NCI-H69 (cell line): ENCODE measurements around the gene MIDN.
A peak's percentile ranks its signal among the peaks of the same experiment; 100 is the strongest.

ENCODE experiments used
- DNase-seq: peaks from one replicate; lab custom pipeline; 2025; lab: John Stamatoyannopoulos, UW

MIDN gene

GRCh38 chr19:1246265-1247087, 1.9 kb upstream of the MIDN start:
- DNase-seq: peak; percentile 57

GRCh38 chr19:1247748-1248138, 640 bp upstream of the MIDN start:
- DNase-seq: no peak

GRCh38 chr19:1248786-1249297, 459 bp downstream of the MIDN start:
- DNase-seq: peak; percentile 94

DNA sequence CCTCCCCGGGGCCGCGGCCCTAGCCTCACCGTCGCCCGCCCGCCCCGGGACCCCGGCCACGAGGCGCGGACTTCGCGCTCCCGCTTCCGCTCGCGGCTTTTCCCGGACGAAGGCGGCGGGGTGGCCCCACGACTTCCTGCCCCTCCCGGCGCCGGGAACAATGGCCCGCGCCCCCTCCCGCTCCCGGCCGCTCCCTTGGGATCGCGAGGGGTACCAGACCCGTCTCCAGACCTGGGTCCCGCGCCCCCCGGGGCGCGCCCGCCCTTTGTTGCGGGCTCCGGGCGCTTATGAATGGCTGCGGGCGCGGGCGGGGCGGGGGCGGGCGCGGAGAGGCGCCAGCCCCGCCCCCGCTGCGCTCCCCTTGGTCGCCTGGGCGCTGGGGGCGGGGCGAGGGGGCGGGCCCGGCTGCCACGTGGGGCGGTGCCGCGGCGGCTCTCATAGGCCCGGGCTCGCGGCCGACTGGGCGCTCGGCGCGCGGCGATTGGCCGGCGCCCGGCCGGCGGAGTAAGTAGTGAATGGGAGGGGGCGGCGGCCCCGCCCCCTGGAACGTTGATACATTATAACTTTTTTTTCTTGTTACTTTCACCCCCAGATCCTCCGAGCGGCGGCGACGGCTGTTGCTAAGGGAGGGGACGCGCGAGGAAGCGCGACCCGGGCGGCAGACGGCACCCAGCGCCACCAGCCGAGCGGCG, 1.1 kb downstream of the MIDN start:
- DNase-seq: peak; percentile 99

GRCh38 chr19:1249990-1250436, 1.6 kb downstream of the MIDN start:
- DNase-seq: no peak

DNA sequence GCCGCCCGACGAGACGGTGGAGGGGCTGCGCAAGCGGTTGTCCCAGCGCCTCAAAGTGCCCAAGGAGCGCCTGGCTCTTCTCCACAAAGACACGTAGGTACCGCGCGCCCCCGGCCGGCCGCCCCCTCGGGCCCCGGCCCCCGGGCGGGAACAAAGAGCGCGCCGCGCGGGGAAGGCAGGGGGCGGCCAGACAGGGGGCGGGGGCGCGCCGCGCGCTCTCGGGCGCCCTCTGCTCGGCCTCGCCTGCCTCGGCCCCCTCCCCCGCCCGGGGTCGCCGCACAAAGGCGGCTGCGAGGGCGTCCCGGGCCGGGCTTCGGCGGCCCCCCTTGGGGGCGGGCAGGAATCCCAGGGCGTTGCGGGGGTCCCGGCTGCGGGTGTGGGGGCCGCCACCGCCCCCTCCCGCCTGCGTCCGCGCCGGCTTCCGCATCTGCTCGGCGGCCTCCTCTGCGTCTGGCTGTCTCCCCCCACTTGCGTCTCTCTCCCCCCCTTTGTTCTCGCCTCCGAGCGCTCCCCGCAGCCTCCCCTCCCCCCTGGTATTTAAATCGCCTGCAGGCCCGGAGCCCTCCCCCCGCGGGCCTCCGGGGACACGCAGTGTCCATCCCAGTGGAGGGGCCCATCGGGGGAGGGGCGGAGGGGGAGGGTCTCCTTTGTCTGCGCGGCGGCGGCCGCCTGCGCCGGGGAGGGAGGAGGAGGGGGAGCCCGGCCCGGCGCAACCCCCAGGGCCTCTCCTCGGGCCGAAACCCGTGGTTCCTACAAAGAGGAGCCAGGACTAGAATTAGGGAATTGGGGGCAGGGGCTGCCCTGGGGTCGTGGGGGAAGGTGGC, 2.3 kb downstream of the MIDN start:
- DNase-seq: peak; percentile 92

GRCh38 chr19:1251330-1252220, 3.2 kb downstream of the MIDN start:
- DNase-seq: peak; percentile 78

DNA sequence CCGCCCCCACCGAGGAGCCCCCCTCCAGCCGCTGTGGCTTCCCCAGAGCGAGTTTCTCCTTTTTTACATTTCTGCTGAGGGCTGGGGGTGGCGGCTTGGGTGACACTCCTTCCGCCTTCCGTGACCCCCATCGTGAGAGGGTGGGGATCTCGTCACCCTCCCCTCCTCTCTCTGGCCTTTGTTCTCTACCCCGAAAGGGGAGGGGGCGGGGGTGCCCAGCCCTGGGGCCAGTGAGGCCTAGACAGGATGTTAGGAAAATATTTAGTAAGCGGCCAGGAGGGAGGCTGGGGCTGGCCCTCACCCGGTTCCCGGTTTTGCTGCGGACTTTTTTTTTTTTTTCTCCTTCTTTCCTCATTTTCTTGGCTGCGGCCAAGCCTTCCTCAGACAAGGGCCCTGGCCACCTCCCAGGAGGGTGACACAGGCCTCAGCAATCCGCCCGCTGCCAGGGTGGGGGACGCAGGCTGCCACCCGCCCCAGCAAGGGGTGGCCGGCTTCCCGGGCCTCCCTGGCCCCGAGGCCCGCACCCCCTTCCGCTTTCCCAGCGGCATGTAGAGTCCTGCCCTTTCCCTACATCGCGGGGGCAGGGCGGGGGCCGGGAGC, 3.9 kb downstream of the MIDN start:
- peak; percentile 49 for DNase-seq

DNA sequence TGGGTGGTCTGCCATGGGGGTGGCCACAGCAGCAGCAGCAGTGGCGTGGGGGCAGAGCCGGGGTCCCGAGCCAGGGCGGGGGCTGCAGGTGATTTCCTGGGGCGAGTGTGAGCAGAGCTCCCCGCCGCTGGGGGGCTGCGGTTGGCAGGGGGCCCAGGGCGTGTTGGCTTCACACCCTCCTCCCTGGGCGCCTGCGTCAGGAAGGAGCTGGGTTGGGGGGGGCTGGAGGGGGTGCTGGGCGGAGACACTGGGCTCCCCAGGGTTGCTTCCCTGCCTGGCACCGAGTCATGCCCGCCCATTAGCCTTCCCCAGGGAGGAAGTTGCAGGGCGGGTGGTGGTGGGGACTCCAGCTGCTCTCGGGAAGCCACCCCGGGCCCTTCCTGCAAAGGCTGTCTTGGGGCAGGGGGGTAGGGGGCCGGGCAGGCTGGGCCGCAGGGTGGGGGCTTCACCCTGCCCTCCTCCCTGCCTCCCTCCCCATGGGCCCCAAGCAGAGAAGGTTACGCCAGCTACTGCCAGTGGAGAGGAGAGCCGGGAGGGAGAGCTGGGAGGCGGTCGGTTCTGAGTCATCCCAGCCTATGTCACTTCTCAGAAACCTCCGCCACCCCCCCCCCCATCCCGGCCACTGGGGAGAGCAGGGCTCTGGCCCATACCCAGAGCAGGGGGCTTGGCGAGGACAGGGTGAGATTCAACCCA, 4.6 kb downstream of the MIDN start:
- DNase-seq: peak; percentile 66

DNA sequence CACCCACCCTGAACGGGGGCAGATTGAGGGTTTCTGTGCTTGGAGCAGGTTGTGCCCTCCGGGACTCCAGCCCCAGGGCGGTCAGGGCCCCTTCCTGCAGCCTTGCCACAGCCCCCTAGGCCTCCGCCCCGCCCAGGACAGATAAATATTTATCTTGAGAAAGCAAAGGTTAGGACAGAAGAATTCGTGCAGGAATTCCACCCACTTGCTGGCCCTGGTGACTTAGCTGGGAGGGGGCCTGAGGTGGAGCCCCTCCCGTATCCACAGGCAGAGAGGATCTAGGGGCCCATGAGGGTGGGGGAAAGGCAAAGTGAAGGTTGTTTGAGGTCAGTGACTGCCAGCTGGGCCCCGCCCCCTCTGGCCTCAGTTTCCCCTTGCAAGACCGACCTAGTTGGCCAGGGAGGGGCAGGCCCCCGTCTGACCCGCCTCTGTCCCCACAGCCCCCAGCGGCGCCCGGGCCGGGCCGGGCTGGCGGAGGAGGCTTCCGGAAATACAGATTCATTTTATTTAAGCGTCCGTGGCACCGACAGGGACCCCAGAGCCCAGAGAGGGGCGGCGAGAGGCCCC, 5.2 kb downstream of the MIDN start:
- DNase-seq: no peak

DNA sequence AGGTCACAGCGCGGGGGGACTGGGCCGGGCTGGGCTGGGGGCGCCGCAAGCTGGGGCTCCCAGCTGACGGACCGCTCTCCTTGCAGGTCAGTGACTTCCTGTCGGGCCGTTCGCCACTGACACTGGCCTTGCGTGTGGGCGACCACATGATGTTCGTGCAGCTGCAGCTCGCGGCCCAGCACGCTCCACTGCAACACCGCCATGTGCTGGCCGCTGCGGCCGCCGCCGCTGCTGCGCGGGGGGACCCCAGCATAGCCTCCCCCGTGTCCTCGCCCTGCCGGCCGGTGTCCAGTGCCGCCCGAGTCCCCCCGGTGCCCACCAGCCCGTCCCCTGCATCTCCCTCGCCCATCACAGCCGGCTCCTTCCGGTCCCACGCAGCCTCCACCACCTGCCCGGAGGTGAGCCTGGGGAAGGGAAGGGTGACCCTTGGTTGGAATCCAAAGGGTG, 5.7 kb downstream of the MIDN start:
- DNase-seq: no peak

DNA sequence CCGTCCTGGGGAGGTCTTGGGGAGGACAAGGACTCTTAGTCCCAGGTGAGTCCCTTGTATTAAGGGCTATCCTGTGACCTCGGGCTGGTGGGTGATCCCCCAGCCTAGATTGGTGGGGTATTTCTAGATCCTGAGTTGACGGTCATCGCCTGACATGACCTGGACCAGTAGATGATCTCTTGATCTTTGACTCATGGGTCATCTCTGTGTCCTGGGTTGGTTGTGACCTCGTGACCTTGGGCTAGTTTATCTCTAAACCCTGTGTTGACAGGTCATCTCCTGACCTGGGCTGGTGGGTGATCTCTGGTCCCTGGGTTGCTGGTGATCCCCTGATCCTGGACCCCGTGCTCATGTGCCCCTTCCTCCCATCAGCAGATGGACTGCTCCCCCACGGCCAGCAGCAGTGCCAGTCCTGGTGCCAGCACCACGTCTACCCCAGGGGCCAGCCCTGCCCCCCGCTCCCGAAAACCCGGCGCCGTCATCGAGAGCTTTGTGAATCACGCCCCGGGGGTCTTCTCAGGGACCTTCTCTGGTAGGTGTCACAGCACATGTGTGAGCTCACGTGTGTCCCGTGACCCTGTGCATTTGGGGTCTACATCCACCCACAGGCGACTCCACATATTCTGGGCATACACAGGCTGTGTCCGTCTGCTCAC, 6.3 kb downstream of the MIDN start:
- DNase-seq: no peak

DNA sequence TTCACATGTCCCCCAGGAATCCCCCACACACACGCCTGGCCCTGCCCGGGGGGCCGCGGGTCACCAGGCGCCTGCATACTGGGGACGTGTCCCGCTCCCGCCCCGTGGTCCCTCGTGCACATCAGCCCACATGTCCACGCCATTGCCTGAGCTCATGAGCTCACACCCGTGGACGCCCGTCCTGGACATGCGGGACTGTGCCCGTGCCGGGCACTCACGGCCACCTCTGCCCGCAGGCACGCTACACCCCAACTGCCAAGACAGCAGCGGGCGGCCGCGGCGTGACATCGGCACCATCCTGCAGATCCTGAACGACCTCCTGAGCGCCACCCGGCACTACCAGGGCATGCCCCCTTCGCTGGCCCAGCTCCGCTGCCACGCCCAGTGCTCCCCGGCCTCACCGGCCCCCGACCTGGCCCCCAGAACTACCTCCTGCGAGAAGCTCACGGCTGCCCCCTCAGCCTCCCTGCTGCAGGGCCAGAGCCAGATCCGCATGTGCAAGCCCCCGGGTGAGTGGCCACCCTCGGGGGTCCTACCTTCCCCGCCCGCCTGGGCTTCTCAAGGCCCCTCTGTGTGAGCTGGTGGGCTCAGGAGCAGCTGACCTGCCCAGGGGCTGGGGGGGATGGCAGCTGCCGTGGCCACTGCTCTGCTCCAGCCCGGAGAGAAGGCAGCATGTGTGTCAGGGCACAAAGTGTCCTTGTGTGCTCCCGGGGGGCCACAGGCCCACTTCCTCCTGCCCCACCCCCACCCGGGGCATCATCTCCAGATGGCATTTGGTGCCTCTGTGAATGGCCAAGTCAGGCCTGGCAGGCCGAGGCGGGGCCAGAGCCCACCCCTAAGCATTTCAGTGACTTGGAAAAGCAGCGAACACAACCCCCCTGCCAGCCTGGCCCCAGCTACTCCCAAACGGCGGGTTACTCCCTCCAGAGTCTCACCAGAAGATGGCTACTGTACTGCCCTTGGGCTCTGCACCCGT, 7.1 kb downstream of the MIDN start:
- DNase-seq: no peak

GRCh38 chr19:1256646-1257474, 8.5 kb downstream of the MIDN start:
- no peak for DNase-seq

DNA sequence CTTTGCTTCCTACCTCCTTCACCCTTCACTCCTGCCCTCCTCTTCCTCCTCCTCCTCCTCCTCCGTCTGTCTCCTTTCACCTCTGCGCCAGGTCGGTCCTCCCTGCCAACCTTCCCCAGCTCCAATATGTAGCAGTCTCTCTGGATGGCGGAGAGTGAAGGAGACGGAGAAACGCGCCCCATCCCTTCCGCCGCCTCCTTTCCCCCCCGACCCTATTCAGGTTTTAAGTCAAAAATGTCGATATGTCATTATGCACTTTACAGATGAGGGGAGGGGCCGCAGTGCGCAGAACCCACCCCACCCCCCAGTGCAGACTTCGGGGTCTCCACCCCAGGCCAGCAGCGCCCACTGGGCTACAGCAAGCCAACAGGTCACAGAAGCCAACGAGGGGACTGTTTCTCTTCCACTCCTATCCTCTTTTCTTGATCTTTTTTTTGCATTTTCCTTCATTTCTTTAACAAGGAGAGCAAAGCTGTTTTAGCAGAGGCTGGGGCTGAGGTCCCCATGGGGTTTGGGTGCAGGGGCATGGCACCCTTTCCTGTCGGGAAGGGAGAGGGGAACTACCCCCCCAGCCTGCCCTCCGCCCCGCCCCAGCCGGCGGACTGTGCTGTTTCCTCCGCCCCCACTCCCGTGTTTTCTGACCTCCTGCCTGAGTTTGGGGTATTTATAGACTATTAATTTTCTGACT, 9.2 kb downstream of the MIDN start:
- DNase-seq: no peak

DNA sequence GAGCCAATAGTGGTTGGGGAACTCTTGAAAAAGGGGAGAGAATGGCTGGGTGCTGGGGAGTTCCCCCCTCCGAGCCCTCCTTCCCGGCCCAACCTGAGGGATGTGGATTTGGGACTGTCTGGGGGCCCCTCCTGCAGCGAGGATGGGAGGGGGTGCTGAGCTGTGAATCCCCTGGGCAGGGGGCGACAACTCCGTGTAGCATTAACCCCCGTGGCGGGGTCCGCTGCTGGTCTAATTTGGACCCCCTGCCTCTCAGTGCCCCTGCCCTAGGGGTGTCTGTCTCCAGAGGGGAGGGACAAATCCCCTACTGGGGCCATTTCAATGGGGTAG, 9.7 kb downstream of the MIDN start:
- no peak for DNase-seq

DNA sequence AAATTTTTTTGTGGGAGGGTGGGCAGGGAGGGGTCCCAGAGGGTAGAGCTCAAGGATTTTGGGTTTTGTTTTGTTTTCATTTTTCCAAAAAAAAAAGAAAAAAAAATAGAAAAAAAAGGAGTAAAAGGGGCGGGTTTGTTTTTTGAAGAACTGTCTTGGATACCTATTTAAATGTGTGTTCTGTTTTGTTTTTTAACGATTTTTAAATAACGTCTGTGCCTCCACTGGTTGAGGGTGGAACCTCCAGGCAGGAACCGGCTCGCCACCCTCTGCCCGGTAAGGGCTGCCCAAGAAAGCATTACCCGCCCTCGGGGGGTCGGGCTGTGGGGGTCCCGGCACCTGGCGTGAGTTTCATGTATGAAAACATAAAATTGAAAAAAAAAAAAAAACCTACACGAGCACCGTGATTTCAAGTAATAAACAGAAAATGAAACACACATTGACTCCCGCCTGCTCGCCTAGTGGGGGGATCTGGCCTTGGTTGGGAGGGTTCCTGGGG, 10.4 kb downstream of the MIDN start:
- DNase-seq: no peak
